NT2/D1 (cell line): ENCODE measurements around the gene MIXL1.

Experiments used
- SUZ12 ChIP-seq: IDR thresholded peaks from 2 replicates; pipeline ENCODE4 v1.6.1; 2011; ENCODE audit not compliant: insufficient read length, insufficient read depth; ENCODE audit errors: extremely low read depth
- YY1 ChIP-seq: IDR thresholded peaks from 2 replicates; pipeline ENCODE4 v1.6.1; 2011; ENCODE audit not compliant: insufficient read length, insufficient read depth
- ZNF274 ChIP-seq: IDR thresholded peaks from 2 replicates; pipeline ENCODE4 v1.6.1; 2011; ENCODE audit warnings: mild to moderate bottlenecking, low read depth, low read length

DNA sequence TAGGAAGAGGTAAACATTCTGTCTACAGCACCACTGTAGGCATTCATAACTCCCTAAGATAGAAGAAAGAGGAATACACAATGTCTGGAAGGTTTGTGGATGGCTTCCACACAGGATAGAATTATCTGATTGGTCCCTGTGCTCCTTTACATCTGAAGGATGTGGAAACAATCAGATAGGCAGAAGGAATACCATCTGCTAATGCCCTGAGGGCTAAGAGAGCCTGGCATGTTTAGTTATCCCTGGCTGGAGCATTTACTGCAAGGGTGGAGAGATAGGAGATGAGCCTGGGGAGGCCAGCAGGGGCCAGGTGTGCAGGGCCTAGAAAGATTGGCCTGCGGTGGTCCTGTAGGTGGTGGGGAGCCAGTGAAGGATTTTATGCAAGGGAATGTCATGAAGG lies 28.3 kb upstream of the MIXL1 start:
- TF ChIP-seq ZNF274: no peak
- no peak for TF ChIP-seq SUZ12
- no peak for TF ChIP-seq YY1
